Neural cell (in vitro differentiated cells): ENCODE measurements around the gene SEC16A. TPM values are rescaled to one million over a fixed set of nuclear protein-coding genes. Genes with fewer than 3 reads are reported as not detected.
A peak's percentile ranks its signal among the peaks of the same experiment; 100 is the strongest.

Experiments used
- H2AFZ ChIP-seq: fragments of 200-600, 300-800 bp; sonication (generic), shearing (Covaris generic); 2 replicates; pipeline ENCODE4 v1.6.0; 2014; ENCODE audit warnings: low read depth, mild to moderate bottlenecking, antibody characterized with exemption, low read length, moderate library complexity
- H3F3A ChIP-seq: fragments of 200-600 bp; shearing (Covaris generic); 2 replicates; pipeline ENCODE4 v1.6.1; 2016; ENCODE audit warnings: mild to moderate bottlenecking, moderate library complexity, mixed read lengths, antibody characterized with exemption, low read length; ENCODE audit not compliant: insufficient read depth, poor library complexity, severe bottlenecking
- H3K27ac ChIP-seq: fragments of 200-600, 300-800 bp; sonication (generic), shearing (Covaris generic); 2 replicates; pipeline ENCODE4 v1.5.1; 2014; ENCODE audit warnings: mild to moderate bottlenecking, low read length, moderate library complexity
- H3K27me3 ChIP-seq: fragments of 300-800, 200-600 bp; sonication (generic), shearing (Covaris generic); 2 replicates; pipeline ENCODE4 v1.6.0; 2014; ENCODE audit warnings: mild to moderate bottlenecking, low read depth, low read length, moderate library complexity; ENCODE audit not compliant: insufficient read depth
- H3K36me3 ChIP-seq: fragments of 300-800, 200-600 bp; sonication (generic), shearing (Covaris generic); 2 replicates; pipeline ENCODE4 v1.5.1; 2014; ENCODE audit warnings: mild to moderate bottlenecking, antibody characterized with exemption, low read length, moderate library complexity; ENCODE audit not compliant: insufficient read depth
- H3K4me2 ChIP-seq: fragments of 300-800, 200-600 bp; sonication (generic), shearing (Covaris generic); 2 replicates; pipeline ENCODE4 v1.6.0; 2014; ENCODE audit warnings: mild to moderate bottlenecking, low read length
- H3K4me3 ChIP-seq: fragments of 300-800, 200-600 bp; sonication (generic), shearing (Covaris generic); 2 replicates; pipeline ENCODE4 v1.5.1; 2014; ENCODE audit warnings: mild to moderate bottlenecking, low read length, moderate library complexity
- H3K79me2 ChIP-seq: fragments of 200-600 bp; shearing (Covaris generic); replicated peaks from 2 replicates; pipeline ENCODE4 v1.6.0; 2014; ENCODE audit warnings: mild to moderate bottlenecking, low read length, moderate library complexity; ENCODE audit not compliant: insufficient read depth
- H3K9ac ChIP-seq: fragments of 300-800, 200-600 bp; sonication (generic), shearing (Covaris generic); 2 replicates; pipeline ENCODE4 v1.6.1; 2016; ENCODE audit warnings: mild to moderate bottlenecking, low read length, mixed read lengths
- H3K9me2 ChIP-seq: fragments of 200-600 bp; shearing (Covaris generic); 2 replicates; pipeline ENCODE4 v1.6.1; 2016; ENCODE audit warnings: mild to moderate bottlenecking, low read length, mixed read lengths; ENCODE audit not compliant: insufficient read depth
- H3K9me3 ChIP-seq: fragments of 200-600, 300-800 bp; sonication (generic), shearing (Covaris generic); 2 replicates; pipeline ENCODE4 v1.6.1; 2016; ENCODE audit warnings: mild to moderate bottlenecking, mixed run types, low read length, moderate library complexity, mixed read lengths
- H4K20me1 ChIP-seq: fragments of 200-600 bp; shearing (Covaris generic); 2 replicates; pipeline ENCODE4 v1.6.1; 2016; ENCODE audit warnings: mild to moderate bottlenecking, mixed run types; ENCODE audit not compliant: insufficient read depth
- EP300 ChIP-seq: fragments of 450-650 bp; conservative IDR thresholded peaks from 2 replicates; pipeline ENCODE4 v1.6.1; 2014; ENCODE audit warnings: antibody characterized with exemption, mild to moderate bottlenecking, moderate library complexity; ENCODE audit not compliant: poor library complexity, severe bottlenecking
- EZH2 ChIP-seq: fragments of 200-600, 300-800 bp; shearing (Covaris generic), sonication (generic); IDR thresholded peaks from 2 replicates; pipeline ENCODE4 v1.6.1; 2014; ENCODE audit warnings: antibody characterized with exemption, low read length, borderline replicate concordance, mild to moderate bottlenecking; ENCODE audit not compliant: insufficient read depth, poor library complexity, severe bottlenecking
- MXI1 ChIP-seq: fragments of 450-650 bp; conservative IDR thresholded peaks from 2 replicates; pipeline ENCODE4 v1.6.1; 2014; ENCODE audit warnings: antibody characterized with exemption, mild to moderate bottlenecking; ENCODE audit not compliant: poor library complexity, severe bottlenecking
- POLR2AphosphoS5 ChIP-seq: IDR thresholded peaks from 2 replicates; pipeline ENCODE4 v1.6.1; 2012
- RAD21 ChIP-seq: fragments of 450-650 bp; conservative IDR thresholded peaks from 2 replicates; pipeline ENCODE4 v1.6.1; 2014; ENCODE audit warnings: antibody characterized with exemption, mild to moderate bottlenecking, moderate library complexity
- SMC3 ChIP-seq: fragments of 450-650 bp; conservative IDR thresholded peaks from 2 replicates; pipeline ENCODE4 v1.6.1; 2014; ENCODE audit warnings: antibody characterized with exemption, mild to moderate bottlenecking, moderate library complexity; ENCODE audit not compliant: poor library complexity
- TAF1 ChIP-seq: IDR thresholded peaks from 2 replicates; pipeline ENCODE4 v1.6.1; 2012; ENCODE audit warnings: low read depth
- polyA plus RNA-seq: library from polyadenylated mRNA; depleted of rRNA; stranded (reverse); fragments of >200 nt; gene quantifications from 2 replicates; pipeline ENCODE4 v1.2.3, GENCODE V29; 2014
- TF ChIP-seq, protein P1 (sequence below): IDR thresholded peaks from 2 replicates; pipeline ENCODE4 v1.6.1; 2012; ENCODE audit warnings: borderline replicate concordance
- TF ChIP-seq, protein P2 (sequence below): fragments of 450-650 bp; IDR thresholded peaks from 2 replicates; pipeline ENCODE4 v1.5.1; 2014; ENCODE audit warnings: antibody characterized with exemption, mild to moderate bottlenecking, moderate library complexity; ENCODE audit not compliant: poor library complexity, severe bottlenecking

SEC16A gene
- polyA plus RNA-seq, 1 donor from 2014 or later = 15.4 TPM

DNA sequence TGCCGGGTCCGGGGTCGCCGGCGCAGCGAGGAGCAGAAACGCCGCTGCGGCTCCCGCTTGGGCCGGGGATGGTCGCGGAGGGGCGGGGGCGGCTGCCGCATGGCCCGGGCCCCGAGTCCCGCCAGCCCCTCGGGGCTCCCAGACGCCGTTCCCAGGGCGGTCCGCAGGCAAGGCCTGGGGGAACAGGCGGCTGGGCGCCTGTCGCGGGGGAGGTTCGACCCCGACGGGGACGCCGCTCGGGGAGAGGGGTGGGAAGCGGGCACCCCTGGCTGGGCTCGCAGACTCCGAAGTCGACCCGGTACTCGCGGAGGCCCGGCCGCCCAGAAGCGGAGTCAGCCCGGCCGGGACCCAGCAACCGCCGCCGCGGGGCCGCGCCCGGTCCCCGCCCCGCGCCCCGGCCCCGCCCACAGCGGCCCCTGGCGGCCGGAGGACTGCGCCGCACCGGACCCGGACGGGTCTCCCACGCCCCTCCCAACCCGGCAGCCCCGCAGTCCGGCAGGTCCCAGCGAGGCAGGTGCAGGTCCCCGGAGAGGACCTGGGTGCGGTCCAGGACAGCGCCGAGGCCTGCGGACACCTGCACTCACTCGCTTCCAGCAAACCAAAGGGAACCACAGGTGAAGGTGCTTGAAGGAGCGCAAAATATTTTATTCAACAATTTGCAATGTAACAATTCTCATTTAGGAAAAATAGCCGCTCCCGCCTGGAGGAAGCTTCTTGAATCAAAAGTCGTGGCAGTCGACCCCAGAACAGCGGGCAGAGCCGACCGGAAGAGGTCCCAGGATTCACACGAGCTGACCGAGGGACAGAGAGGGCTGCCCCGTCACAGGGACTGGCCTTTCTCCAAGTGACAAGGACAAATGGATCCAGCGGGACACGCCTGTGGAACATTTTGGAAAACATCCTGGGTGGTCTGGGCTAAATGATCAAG, 43.1 kb downstream of the SEC16A start, which contains the start of gene INPP5E:
Gene INPP5E, minus strand, starts transcription at position 365 of the 928 bp plus-strand sequence. CDS start 426 bp downstream, outside the sequence.
- no peaks in the 10 kb centered on the region for H3K9me2 ChIP-seq
- H3F3A ChIP-seq = no peaks in the 10 kb centered on the region
- peak within 1 kb of the TSS; percentile 73 for H3K4me2 ChIP-seq
- TF ChIP-seq, protein P1, sequence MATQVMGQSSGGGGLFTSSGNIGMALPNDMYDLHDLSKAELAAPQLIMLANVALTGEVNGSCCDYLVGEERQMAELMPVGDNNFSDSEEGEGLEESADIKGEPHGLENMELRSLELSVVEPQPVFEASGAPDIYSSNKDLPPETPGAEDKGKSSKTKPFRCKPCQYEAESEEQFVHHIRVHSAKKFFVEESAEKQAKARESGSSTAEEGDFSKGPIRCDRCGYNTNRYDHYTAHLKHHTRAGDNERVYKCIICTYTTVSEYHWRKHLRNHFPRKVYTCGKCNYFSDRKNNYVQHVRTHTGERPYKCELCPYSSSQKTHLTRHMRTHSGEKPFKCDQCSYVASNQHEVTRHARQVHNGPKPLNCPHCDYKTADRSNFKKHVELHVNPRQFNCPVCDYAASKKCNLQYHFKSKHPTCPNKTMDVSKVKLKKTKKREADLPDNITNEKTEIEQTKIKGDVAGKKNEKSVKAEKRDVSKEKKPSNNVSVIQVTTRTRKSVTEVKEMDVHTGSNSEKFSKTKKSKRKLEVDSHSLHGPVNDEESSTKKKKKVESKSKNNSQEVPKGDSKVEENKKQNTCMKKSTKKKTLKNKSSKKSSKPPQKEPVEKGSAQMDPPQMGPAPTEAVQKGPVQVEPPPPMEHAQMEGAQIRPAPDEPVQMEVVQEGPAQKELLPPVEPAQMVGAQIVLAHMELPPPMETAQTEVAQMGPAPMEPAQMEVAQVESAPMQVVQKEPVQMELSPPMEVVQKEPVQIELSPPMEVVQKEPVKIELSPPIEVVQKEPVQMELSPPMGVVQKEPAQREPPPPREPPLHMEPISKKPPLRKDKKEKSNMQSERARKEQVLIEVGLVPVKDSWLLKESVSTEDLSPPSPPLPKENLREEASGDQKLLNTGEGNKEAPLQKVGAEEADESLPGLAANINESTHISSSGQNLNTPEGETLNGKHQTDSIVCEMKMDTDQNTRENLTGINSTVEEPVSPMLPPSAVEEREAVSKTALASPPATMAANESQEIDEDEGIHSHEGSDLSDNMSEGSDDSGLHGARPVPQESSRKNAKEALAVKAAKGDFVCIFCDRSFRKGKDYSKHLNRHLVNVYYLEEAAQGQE = no peak
- peak; percentile 57 for TF ChIP-seq MXI1
- no peak for TF ChIP-seq SMC3
- no peak for TF ChIP-seq EZH2
- no peak for TF ChIP-seq RAD21
- no peak for TF ChIP-seq TAF1
- TF ChIP-seq, protein P2, sequence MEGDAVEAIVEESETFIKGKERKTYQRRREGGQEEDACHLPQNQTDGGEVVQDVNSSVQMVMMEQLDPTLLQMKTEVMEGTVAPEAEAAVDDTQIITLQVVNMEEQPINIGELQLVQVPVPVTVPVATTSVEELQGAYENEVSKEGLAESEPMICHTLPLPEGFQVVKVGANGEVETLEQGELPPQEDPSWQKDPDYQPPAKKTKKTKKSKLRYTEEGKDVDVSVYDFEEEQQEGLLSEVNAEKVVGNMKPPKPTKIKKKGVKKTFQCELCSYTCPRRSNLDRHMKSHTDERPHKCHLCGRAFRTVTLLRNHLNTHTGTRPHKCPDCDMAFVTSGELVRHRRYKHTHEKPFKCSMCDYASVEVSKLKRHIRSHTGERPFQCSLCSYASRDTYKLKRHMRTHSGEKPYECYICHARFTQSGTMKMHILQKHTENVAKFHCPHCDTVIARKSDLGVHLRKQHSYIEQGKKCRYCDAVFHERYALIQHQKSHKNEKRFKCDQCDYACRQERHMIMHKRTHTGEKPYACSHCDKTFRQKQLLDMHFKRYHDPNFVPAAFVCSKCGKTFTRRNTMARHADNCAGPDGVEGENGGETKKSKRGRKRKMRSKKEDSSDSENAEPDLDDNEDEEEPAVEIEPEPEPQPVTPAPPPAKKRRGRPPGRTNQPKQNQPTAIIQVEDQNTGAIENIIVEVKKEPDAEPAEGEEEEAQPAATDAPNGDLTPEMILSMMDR = peak; percentile 70
- TF ChIP-seq EP300 = no peak
- peak; percentile 59 for TF ChIP-seq POLR2AphosphoS5
- peak within 1 kb of the TSS; percentile 79 for H3K9ac ChIP-seq
- no peaks in the 10 kb centered on the region for H3K36me3 ChIP-seq
- peaks cover 32% of the 10 kb centered on the region for H3K79me2 ChIP-seq
- no peak within 1 kb of the TSS for H2AFZ ChIP-seq
- no peaks in the 10 kb centered on the region for H4K20me1 ChIP-seq
- H3K27me3 ChIP-seq = no peaks in the 10 kb centered on the region
- H3K4me3 ChIP-seq = peak within 1 kb of the TSS; percentile 96
- H3K27ac ChIP-seq = no peak within 1 kb of the TSS
- H3K9me3 ChIP-seq = no peaks in the 10 kb centered on the region

DNA sequence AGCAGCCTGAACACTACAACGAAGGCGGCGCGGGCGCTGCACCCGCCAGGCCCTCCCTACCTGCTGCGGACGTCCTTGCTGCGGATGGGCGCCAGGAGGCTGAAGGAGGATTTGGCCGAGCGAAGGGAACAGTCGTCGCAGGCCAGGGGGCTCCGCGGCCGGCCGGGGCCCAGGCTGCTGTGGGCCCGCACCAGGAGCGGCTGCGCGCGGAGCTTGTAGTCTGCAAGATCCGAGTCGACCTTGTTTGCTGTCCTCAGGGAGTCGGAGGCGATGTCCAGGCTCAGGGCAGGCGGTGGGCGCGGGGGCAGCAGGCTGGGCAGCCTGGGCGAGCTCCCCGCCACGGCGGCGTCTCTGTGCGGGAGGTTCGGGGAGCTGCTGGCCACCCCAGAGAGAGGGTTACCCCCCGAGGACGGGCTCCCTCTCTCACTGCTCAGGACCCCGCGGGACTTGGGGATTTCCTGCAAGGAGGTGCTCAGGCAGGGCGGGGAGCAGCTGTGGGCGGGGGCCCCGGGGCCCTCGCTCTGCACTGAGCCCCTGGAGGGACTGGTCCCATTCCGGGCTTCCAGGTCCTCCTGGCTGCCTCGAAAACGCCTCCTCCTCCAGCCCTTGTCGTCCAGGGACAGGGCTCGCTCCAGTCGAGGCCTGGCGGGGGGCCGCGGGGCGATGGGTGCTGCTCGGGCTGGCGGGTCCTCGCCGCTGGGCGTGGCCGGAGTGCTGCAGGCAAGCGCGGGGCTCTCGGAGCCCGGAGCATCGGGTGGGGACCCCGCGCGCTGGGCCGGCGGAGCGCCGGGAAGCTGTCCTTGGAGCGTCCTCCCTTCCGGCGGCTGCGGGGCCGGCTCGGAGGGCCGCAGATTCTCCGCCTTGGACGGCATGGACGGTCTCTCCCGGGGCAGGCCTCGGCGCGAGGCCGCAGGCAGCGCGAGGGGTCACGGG, 44.0 kb downstream of the SEC16A start:
- no peak overlapping the region for H3K27ac ChIP-seq

More for the DNA sequence above, 44.0 kb downstream of the SEC16A start:
- no peaks in the 10 kb centered on the region for H3K27me3 ChIP-seq
- H3K4me2 ChIP-seq = peak overlapping the region; percentile 73
- H3F3A ChIP-seq = no peaks in the 10 kb centered on the region
- no peaks in the 10 kb centered on the region for H3K9me2 ChIP-seq
- no peak overlapping the region for H2AFZ ChIP-seq
- peak overlapping the region; percentile 96 for H3K4me3 ChIP-seq
- H3K9me3 ChIP-seq = no peaks in the 10 kb centered on the region
- peaks cover 32% of the 10 kb centered on the region for H3K79me2 ChIP-seq
- TF ChIP-seq POLR2AphosphoS5 (no peak), MXI1 (no peak), EP300 (no peak), RAD21 (no peak)
- TF ChIP-seq, protein P2 = no peak
- H3K9ac ChIP-seq = peak overlapping the region; percentile 79
- H4K20me1 ChIP-seq = no peaks in the 10 kb centered on the region
- no peaks in the 10 kb centered on the region for H3K36me3 ChIP-seq
